ENCODE measurements around the gene P2RX7.

P2RX7 gene

DNA sequence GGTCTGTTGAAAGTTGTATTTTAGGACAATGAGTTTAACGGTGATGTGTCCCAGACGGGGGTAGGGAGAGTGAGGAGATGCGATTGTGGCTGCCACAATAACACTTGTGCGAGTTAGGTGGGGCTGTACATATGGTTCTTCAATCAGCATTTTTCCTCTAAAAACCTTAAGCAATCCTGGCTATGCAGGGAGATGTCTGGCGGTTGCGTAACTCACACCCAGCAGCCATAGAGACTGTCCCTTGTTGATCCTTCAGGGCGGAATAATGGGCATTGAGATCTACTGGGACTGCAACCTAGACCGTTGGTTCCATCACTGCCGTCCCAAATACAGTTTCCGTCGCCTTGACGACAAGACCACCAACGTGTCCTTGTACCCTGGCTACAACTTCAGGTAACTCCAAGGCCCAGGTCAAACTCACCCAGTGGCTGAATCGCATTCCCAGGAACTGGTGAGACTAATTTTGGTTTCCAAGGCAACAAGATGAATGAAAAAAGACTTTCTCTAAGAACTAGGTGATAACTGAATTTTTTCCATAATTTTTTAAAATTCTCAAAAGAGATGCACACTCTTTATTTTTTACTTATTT, 34.6 kb downstream of the P2RX7 start:
- Mint-ChIP-seq H3K4me1 (no peaks in the 10 kb centered on the region), H3K27ac (no peak overlapping the region), H3K36me3 (peaks cover 67% of the 10 kb centered on the region), H3K9me3 (no peaks in the 10 kb centered on the region), H3K4me3 (no peak overlapping the region)
- DNase-seq (ENCODE audit: low spot score in 2 of 2) (no peak), ATAC-seq (no peak)

DNA sequence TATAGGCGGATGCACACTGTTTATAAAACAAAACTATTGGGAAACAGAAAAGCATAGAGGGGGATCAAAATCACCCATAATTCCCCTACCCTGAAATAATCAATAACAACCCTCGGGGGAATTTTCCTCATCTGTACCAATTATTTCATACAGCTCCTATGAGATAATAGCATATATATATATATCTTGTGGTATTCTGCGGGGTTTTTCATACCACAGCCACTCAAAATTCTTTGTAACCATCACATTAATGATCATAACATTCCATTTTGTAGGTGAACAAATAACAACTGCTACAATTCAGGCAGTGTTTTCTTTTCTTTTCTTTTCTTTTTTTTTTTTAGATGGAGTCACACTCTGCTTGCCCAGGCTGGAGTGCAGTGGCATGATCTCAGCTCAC, 35.3 kb downstream of the P2RX7 start:
- peaks cover 62% of the 10 kb centered on the region for H3K36me3 Mint-ChIP-seq

DNA sequence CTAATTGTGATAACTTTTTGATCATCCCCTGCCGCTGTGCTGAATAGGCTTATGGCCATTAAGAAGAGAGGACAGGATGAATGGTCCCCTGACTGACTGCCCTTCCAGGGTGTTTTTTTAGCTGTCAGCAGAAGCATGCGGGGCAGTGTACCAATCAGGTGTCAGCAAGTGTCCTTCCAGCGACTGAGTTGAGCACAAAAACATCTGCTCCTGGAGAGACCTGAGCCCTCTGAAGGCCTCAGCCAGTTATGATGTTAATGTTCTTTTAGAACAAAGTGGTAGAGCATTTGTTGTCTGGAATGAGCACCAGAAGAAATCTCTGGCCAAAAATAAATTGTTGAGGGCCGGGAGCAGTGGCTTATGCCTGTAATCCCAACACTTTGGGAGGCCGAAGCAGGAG, 37.5 kb downstream of the P2RX7 start:
- Mint-ChIP-seq H3K27ac (no peak overlapping the region), H3K4me3 (no peak overlapping the region), H3K4me1 (no peaks in the 10 kb centered on the region), H3K9me3 (no peaks in the 10 kb centered on the region), H3K36me3 (peaks cover 63% of the 10 kb centered on the region)
- no peak for DNase-seq (ENCODE audit: low spot score in 2 of 2)
- no peak for ATAC-seq

More for the DNA sequence above, 35.3 kb downstream of the P2RX7 start:
- Mint-ChIP-seq H3K4me1 (no peaks in the 10 kb centered on the region), H3K27ac (no peak overlapping the region), H3K4me3 (no peak overlapping the region), H3K9me3 (no peaks in the 10 kb centered on the region)
- no peak for DNase-seq (ENCODE audit: low spot score in 2 of 2)
- no peak for ATAC-seq

DNA sequence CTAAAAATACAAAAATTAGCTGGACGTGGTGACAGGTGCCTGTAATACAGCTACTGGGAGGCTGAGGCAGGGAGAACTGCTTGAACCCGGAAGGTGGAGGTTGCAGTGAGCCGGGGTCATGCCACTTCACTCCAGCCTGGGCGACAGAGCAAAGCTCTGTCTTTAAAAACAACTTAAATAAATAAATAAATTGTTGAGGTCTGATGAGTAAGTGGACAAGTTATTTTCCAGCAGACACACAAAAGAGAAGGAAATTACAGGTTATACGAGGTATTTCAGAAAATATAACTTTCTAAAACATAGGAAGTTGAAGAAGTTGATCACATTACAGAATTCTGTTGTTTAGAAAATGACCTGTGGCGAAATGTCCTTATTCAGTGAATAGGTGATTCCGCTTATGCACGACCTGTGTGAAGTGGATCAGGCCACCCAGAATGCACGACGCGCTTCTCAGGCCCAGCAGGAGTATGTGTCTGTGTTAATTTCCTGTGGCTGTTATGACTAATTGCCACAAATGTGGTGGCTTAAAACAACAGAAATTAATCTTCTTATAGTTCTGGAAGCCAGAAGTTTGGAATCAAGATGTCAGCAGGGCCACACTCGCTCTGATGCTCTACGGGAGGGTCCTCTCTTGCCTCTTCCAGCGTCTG, 38.1 kb downstream of the P2RX7 start:
- no peak overlapping the region for H3K27ac Mint-ChIP-seq

GRCh38 chr12:121172145-121172544, 39.5 kb downstream of the P2RX7 start:
- Mint-ChIP-seq H3K4me3 (no peak overlapping the region), H3K27ac (no peak overlapping the region), H3K36me3 (peaks cover 61% of the 10 kb centered on the region), H3K9me3 (no peaks in the 10 kb centered on the region), H3K4me1 (no peaks in the 10 kb centered on the region)
- no peak for ATAC-seq
- no peak for DNase-seq (ENCODE audit: low spot score in 2 of 2)

More for the DNA sequence above, 38.1 kb downstream of the P2RX7 start:
- DNase-seq (ENCODE audit: low spot score in 2 of 2) (no peak), ATAC-seq (peak; percentile 82)
- no peaks in the 10 kb centered on the region for H3K4me1 Mint-ChIP-seq
- H3K9me3 Mint-ChIP-seq = no peaks in the 10 kb centered on the region
- no peak overlapping the region for H3K4me3 Mint-ChIP-seq
- H3K36me3 Mint-ChIP-seq = peaks cover 64% of the 10 kb centered on the region

GRCh38 chr12:121175383-121176119, 42.9 kb downstream of the P2RX7 start:
- ATAC-seq = no peak
- Mint-ChIP-seq H3K27ac (peak overlapping the region; percentile 11), H3K4me3 (no peak overlapping the region), H3K4me1 (no peaks in the 10 kb centered on the region), H3K9me3 (no peaks in the 10 kb centered on the region), H3K36me3 (peaks cover 70% of the 10 kb centered on the region)
- no peak for DNase-seq (ENCODE audit: low spot score in 2 of 2)

DNA sequence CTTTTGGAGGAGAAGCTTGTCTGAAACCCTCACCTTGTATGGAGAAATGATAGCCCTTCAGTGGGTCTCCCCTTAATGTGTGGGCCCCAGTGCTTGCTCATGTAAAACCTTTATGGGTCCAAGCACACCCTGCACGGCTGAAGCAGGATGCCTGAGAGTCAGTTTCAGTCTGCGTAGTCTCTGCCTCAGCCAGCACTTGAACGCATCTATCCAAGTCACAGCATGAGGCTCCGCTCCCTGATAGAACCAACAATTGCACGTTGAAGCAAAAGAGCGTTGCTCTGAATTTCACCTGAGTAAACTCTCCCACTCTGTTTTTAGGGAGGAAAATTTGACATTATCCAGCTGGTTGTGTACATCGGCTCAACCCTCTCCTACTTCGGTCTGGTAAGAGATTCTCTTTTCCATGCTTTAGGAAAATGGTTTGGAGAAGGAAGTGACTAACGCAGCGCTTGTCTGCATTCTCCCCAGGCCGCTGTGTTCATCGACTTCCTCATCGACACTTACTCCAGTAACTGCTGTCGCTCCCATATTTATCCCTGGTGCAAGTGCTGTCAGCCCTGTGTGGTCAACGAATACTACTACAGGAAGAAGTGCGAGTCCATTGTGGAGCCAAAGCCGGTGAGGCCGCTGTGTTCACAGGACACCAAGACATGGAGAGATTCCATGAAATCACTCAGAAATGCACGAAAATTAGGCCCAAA, 44.3 kb downstream of the P2RX7 start:
- DNase-seq (ENCODE audit: low spot score in 2 of 2) = no peak
- H3K4me1 Mint-ChIP-seq = no peaks in the 10 kb centered on the region
- H3K4me3 Mint-ChIP-seq = no peak overlapping the region
- no peak for ATAC-seq
- peaks cover 71% of the 10 kb centered on the region for H3K36me3 Mint-ChIP-seq
- no peaks in the 10 kb centered on the region for H3K9me3 Mint-ChIP-seq
- no peak overlapping the region for H3K27ac Mint-ChIP-seq

DNA sequence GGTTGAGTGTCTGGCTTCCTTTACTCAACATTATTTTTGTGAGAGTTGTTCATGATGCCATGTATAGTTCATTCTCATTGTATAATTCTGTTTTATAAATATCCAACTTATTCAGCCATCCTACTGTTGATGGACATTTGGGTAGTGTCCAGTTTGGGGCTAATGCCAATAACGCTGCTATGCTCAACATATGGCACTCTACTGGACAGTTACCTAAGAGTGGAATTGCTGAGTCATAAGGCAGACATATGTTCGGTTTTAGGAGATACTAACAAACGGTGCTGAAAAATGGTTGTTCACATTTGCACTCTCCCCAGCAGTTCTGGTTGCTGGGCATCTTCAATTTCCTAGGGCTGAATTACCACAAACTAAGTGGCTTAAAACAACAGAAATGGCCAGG, 48.5 kb downstream of the P2RX7 start:
- Mint-ChIP-seq H3K27ac (no peak overlapping the region), H3K4me1 (no peaks in the 10 kb centered on the region)
- ATAC-seq = no peak

DNA sequence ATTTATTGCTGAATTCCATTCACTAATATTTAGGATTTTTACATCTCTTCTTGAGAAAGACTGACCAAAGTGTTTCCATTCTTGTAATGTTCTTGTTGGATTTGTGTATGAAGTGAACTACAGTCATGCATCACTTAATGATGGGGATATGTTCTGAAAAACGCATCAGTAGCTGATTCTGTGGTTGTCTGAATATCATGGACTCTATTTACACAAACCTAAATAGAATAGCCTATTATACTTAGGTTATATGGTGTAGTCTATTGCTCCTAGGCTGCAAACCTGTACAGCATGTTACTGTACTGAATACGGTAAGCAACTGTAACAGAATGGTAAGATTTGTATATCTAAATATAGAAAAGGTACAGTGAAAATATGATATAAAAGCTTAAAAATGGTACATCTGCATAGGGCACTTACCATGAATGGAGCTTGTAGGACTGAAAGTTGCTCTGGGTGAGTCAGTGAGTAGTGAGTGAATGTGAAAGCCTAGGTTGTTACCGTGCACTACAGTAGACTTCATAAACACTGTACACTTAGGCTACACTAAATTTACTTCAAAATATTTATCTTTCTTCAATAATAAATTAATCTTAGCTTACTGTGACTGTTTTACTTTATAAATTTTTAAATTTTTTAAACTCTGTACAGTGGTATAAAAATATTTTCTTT, 49.7 kb downstream of the P2RX7 start:
- Mint-ChIP-seq H3K4me3 (no peak overlapping the region), H3K27ac (peak overlapping the region; percentile 37), H3K9me3 (no peaks in the 10 kb centered on the region), H3K36me3 (peaks cover 82% of the 10 kb centered on the region), H3K4me1 (no peaks in the 10 kb centered on the region)
- ATAC-seq (peak; percentile 98), DNase-seq (ENCODE audit: low spot score in 2 of 2) (no peak)

More for the DNA sequence above, 48.5 kb downstream of the P2RX7 start:
- Mint-ChIP-seq H3K4me3 (no peak overlapping the region), H3K36me3 (peaks cover 88% of the 10 kb centered on the region), H3K9me3 (no peaks in the 10 kb centered on the region)
- no peak for DNase-seq (ENCODE audit: low spot score in 2 of 2)

DNA sequence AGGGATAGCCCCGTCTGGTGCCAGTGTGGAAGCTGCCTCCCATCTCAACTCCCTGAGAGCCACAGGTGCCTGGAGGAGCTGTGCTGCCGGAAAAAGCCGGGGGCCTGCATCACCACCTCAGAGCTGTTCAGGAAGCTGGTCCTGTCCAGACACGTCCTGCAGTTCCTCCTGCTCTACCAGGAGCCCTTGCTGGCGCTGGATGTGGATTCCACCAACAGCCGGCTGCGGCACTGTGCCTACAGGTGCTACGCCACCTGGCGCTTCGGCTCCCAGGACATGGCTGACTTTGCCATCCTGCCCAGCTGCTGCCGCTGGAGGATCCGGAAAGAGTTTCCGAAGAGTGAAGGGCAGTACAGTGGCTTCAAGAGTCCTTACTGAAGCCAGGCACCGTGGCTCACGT, 51.7 kb downstream of the P2RX7 start:
- no peak for ATAC-seq
- Mint-ChIP-seq H3K4me1 (no peaks in the 10 kb centered on the region), H3K4me3 (no peak overlapping the region), H3K36me3 (peaks cover 62% of the 10 kb centered on the region), H3K27ac (no peak overlapping the region), H3K9me3 (no peaks in the 10 kb centered on the region)
- DNase-seq (ENCODE audit: low spot score in 2 of 2) = no peak

DNA sequence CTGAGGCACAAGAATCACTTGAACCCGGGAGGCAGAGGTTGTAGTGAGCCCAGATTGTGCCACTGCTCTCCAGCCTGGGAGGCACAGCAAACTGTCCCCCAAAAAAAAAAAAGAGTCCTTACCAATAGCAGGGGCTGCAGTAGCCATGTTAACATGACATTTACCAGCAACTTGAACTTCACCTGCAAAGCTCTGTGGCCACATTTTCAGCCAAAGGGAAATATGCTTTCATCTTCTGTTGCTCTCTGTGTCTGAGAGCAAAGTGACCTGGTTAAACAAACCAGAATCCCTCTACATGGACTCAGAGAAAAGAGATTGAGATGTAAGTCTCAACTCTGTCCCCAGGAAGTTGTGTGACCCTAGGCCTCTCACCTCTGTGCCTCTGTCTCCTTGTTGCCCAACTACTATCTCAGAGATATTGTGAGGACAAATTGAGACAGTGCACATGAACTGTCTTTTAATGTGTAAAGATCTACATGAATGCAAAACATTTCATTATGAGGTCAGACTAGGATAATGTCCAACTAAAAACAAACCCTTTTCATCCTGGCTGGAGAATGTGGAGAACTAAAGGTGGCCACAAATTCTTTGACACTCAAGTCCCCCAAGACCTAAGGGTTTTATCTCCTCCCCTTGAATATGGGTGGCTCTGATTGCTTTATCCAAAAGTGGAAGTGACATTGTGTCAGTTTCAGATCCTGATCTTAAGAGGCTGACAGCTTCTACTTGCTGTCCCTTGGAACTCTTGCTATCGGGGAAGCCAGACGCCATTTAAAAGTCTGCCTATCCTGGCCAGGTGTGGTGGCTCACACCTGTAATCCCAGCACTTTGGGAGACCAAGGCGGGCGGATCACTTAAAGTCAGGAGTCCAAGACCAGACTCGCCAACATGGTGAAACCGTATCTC, 52.6 kb downstream of the P2RX7 start:
- Mint-ChIP-seq H3K9me3 (no peaks in the 10 kb centered on the region), H3K4me1 (no peaks in the 10 kb centered on the region), H3K27ac (no peak overlapping the region), H3K36me3 (peaks cover 54% of the 10 kb centered on the region), H3K4me3 (no peak overlapping the region)
- ATAC-seq = no peak
- no peak for DNase-seq (ENCODE audit: low spot score in 2 of 2)

DNA sequence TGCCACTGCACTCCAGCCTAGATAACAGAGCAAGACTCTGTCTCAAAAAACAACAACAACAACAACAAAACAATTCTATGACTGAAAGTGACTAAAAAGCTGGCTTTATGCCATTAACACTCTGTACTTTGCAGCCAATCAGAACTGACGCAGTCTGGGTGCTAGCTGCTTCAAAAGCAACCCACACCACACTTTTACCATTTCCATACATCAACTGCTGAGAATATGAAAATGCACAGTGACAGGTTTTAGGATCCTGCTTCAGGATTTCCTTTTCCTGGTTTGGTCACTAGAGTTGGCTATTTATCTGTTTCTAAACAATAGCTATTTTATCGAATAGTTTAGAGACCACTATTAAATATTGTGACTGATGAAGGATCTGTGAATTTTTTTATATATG, 54.1 kb downstream of the P2RX7 start:
- Mint-ChIP-seq H3K9me3 (no peaks in the 10 kb centered on the region), H3K27ac (no peak overlapping the region)

GRCh38 chr12:121187501-121187900, 54.8 kb downstream of the P2RX7 start:
- Mint-ChIP-seq H3K4me1 (peaks cover 9% of the 10 kb centered on the region), H3K36me3 (peaks cover 33% of the 10 kb centered on the region), H3K4me3 (no peak overlapping the region), H3K27ac (no peak overlapping the region), H3K9me3 (no peaks in the 10 kb centered on the region)
- DNase-seq (ENCODE audit: low spot score in 2 of 2) (no peak), ATAC-seq (no peak)

More for the DNA sequence above, 54.1 kb downstream of the P2RX7 start:
- Mint-ChIP-seq H3K36me3 (peaks cover 40% of the 10 kb centered on the region), H3K4me3 (no peak overlapping the region), H3K4me1 (peaks cover 9% of the 10 kb centered on the region)
- no peak for ATAC-seq
- DNase-seq (ENCODE audit: low spot score in 2 of 2) = no peak

GRCh38 chr12:121188227-121188626, 55.6 kb downstream of the P2RX7 start:
- Mint-ChIP-seq H3K4me1 (peaks cover 9% of the 10 kb centered on the region), H3K36me3 (peaks cover 27% of the 10 kb centered on the region), H3K9me3 (no peaks in the 10 kb centered on the region), H3K27ac (no peak overlapping the region), H3K4me3 (no peak overlapping the region)
- ATAC-seq (no peak), DNase-seq (ENCODE audit: low spot score in 2 of 2) (no peak)

Data from stimulated activated effector memory CD8-positive, alpha-beta T cell treated with anti-CD3 and anti-CD28 coated beads, Interleukin-12 subunit alpha, Interleukin-12 subunit beta, amount 100 ng/mL, for 72 hours (primary cell).